ENCODE measurements around the gene TMEM178B.

- TF ChIP-seq CTCF (IDR thresholded peaks at IDR 0.05) (no peak), REST (IDR thresholded peaks at IDR 0.05; ENCODE audit: insufficient read depth in 1 of 2, low read depth in 2 of 2, low read length in 1 of 2) (no peak), POLR2AphosphoS5 (IDR thresholded peaks at IDR 0.05; ENCODE audit: low read depth, low read length) (no peak)
Observed at GRCh38 chr7:141390339-141390738, 316.5 kb downstream of the TMEM178B start.

Measured in Panc1 (cell line).